NCI-H446 (cell line): Measurements from ENCODE around the gene TNF.
"Not testable (repeated sequence)": the region's sequence is repeated elsewhere in the genome, so short reads cannot be mapped to it uniquely, and the experiment has no call there.

Source experiments
- DNase-seq, 2 experiments: peaks; one replicate each; lab custom pipeline; 2025; lab: John Stamatoyannopoulos, UW

The TNF gene

DNA sequence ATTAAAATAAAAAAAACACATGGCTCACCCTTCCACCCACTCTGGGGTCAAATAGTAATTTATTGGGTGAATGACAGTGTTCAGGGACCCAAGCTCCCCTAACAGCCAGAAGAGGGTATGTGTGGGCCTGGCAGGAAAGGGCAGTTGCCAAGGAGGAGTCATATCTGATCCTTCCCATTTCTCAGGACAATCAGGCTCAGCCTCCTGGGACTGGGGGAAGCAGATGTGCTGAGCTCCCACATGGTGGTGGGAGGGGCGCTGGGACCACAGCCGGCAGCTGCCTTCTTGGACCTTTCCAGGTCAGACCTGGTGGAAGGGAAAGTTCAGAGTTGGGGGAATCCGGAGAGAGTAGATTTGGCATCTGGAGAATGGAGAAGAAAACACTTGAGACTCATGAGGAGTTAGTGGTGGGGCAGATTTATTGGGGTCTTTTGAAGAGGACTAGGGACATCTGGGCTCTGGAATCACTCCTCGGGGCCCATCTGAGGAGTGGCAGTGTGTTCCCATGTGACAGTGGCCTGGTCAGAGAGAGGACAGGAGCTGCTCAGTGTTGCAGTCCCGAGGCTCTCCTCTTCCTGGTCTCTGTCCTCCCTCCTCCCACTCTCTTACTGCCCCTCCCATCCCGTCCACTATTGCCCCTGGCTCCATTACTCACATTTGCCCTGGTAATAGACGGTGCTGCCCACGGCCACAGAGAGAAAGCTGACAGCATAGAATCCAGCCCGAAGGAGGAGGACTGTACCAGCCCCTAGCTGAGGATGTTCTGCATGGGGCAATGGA is 13.7 kb downstream of the TNF start:
- no peak for DNase-seq

DNA sequence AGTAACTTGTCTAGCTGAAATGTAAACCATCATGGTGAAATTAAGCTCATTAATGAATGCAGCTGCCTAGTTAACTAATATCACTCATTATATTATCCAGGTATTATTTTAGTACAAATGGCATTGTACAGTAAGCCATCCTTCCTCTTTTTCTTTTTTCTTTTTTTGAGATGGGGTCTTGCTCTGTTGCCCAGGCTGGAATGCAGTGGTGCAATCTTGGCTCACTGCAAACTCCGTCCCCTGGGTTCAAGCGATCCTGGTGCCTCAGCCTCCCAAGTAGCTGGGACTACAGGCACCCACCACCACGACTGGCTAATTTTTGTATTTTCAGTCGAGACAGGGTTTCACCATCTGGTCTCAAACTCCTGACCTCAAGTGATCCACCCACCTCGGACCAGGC is 15.3 kb downstream of the TNF start:
- not testable (repeated sequence) for DNase-seq

DNA sequence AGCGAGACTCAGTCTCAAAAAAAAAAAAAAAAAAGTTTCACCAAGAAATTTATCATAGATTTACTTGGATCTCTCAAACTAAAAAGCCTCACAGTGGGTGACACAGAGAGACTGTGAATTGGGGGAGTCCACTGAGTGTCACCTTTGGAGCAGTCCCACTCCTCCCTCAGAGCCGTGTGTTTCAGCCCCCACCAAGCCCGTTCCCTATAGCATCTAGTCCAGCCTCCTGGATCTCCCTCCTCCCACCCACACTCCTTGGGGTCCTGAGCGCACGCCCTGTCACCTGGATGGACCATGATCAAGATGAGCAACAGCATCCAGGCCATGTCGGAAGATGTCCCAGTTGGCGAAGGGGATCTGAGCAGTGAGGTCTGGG is 17.0 kb downstream of the TNF start:
- DNase-seq: no peak

DNA sequence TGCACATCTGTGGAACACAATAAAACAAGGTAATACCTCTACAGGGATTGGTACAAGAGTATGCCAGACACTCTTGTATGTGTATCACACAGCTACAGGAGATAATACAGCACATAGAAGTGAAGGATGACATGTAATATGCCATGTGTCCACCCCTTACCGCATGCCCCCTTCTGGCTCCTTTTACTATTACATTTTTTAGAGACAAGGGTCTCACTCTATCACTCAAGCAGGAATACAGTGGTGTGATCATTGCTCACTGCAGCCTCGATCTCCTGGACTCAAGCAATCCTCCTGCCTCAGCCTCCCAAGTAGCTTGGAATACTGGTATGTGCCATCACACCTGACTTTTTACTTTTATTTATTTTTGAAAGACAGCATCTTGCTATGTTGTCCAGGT is 21.6 kb downstream of the TNF start:
- DNase-seq: peak in 1 of 2 experiments; percentile 36

- DNase-seq: no peak
Measured at GRCh38 chr6:31607317-31607716, 32.0 kb downstream of the TNF start.

DNA sequence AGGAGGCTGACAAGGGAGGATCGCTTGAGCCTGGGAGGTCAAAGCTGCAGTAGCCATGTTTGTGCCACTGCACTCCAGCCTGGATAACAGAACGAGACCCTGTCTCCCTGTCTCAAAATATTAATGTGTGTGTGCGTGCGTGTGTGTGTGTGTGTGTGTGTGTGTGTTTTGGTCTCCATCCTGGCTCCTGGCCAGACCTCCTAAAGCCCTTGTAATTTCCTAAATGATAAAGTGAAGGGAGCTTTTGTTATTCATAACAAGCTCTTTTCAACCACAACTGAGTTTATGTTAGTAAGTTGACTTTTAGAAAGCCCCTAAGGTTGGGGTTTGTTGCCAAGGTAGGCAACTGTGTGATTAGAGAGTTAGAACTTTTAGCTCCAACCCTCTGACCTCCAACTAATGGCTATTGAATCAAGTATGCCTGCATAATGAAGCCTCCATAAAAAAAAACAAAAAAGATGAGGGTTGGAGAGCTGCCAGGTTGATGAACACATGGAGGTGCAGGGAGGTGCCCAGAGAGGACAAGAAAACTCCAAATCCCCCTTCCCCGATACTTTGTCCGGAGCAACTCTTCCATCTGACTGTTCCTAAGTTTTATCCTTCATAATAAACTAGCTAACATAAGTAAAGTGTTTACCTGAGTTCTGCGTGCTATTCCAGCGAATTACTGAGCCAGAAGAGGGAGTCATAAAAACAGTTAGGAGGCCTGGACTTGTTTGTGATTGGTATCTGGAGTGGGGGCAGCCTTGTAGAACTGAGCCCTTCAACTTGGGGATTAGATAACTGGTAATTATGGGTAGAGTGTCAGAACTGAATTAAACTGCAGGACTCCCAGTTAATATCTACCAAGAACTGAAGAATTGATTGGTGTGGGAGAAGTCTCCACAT is 34.4 kb downstream of the TNF start:
- DNase-seq: no peak

GRCh38 chr6:31610968-31611367 is 35.6 kb downstream of the TNF start:
- no peak for DNase-seq

GRCh38 chr6:31614075-31614619 is 38.8 kb downstream of the TNF start:
- DNase-seq: no peak

DNA sequence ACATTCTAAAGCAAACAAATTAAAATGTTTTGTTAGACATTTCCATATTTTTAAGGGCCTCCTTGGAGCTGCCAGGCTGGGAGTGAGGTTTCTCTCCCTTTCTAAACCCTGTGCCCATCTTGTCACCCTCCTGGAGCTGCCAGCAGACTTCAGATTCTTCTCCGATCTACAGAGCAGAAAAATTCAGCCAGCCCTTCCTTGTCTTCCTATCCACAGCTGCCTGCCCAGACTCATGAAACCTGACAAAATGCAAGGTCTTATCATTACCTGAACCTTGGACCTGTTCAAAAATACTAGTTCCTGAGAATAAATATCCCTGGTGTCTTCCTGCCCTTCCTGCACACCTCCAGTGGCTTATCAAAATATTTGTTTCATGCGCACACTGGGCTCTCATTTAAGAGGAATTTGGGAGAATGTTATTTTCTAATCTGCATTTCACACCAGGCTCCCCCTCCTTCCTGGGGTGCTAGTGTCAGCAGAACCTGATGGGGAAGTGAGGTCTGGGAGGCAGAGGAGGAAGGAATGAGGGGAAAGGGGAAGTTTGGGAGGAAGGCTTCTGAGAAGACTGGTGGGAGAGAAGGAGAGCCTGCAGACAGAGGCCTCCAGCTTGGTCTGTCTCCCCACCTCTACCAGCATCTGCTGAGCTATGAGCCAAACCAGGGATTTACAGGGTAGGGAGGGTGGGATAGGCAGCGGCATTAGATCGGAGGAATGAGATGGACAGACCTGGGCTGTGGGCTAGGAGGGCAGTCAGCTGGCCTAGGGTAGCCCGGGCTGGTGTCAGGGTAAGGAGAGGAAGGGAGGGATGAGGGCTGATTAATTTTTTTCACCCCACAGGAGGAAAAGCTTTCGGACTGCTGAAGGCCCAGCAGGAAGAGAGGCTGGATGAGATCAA is 39.6 kb downstream of the TNF start, which contains the start of gene AIF1:
Gene AIF1 (plus strand): TSS at position 551 of the 895 bp plus-strand sequence. CDS start 96 bp downstream, at position 647.
- no peak for DNase-seq

GRCh38 chr6:31615748-31616147 is 40.4 kb downstream of the TNF start:
- no peak for DNase-seq

DNA sequence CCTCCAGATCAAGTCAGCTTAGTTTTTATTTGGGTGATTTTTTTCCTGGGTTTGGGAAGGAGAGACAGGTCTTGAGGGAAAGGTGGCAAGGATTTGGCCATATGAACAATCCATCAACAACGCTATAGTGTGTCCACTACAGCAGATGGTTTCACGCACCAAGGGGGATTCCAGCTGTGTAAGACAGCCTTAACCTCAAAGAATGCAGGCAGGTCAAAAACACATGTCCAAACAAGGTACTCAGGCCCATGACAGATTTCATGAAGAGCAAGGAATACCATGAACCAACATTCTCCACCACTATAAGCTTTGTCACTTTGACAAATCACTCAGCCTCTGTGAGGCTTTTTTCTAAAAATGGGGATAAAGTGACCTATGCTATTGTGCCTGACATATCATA is 41.6 kb downstream of the TNF start:
- no peak for DNase-seq

DNA sequence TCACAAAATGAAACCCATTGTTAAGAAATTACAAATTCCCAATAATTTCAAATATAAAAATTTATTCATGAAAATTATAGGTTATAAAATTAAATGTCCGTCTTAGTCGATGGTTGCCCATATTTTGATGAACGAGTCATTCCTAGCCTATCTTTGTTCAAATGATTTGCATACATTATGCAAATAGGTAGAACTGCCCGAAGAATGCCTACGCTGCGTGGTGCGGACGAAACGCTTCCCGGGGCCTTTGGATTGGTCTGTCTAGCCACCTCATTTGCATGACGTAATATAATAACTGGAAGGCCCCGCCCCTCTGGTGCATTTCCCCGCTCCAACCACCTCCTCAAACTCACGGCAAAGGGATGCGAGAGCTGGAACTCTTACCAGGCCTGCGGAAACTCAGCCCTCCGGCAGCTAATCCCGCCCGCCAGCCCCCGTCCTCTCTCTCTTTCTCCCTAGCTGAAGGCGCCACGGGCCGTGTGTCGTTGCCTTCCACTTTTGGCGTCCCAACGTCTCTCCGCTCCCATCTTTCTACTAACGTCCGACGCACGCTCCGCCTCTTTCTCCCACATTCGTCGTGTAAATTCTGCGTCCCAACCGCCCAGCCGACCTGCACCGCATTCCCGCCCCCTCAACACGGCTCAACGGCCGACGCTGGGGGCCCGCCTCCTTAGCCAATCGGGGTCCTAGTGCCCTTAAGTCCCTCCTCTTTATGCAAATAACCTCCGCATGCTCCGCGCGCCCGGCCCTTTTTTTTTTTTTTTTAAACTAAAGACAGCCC is 44.6 kb downstream of the TNF start:
- DNase-seq: peak; percentile 99 to 100

DNA sequence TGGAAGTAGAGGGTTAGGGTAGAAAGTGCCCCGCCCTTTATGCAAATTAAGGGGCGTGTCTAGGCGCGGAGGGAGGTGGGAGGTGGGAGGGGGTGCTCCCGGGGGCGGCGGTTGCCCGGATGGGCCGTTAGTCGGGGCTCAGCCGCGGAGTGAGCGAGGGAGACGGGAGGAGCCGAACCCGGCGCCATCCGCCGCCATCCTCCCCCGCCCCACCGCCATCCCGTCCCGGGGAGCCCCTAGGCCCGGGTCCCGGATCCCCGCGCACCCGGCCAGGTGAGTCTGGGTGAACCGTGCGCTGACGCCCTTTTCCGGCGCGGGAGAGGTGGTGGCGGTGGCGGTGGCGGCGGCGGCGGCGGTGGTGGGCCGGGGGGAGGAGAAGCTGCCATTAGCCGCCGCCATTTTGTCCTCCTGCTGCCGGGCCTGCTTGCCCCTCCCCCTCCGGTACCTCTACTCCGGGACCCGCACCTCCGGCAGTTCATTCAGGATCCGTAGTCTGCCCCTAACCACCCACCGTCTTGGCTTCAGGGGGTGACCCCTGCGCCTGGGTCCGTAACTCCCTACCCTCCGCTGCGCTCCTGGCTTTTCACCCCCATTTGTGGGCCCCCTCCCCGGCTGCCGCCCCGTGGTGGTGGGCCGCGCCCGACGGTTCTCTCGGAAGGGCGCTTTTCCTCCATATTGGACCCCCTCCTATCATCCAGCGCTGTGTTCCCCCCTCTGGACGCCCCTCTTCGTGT is 45.4 kb downstream of the TNF start, which contains the start of gene PRRC2A:
Gene PRRC2A (plus strand): TSS at position 130 of the 734 bp plus-strand sequence. CDS start 2,075 bp downstream, outside the sequence.
- DNase-seq: peak in 1 of 2 experiments; percentile 100

GRCh38 chr6:31621320-31621939 is 46.1 kb downstream of the TNF start:
- DNase-seq: no peak

GRCh38 chr6:31621991-31622390 is 46.6 kb downstream of the TNF start:
- DNase-seq: no peak

GRCh38 chr6:31622684-31623091 is 47.3 kb downstream of the TNF start:
- no peak for DNase-seq

GRCh38 chr6:31624070-31624469 is 48.7 kb downstream of the TNF start:
- DNase-seq: no peak

GRCh38 chr6:31626952-31627351 is 51.6 kb downstream of the TNF start:
- no peak for DNase-seq

- no peak for DNase-seq
Measured at GRCh38 chr6:31627690-31628287, 52.4 kb downstream of the TNF start.
